NB4 (cell line): Measurements from ENCODE around the gene DDX49.

Experiments used
- DNase-seq: peaks from one replicate; pipeline ENCODE4 v3.0.0; 2010; ENCODE audit warnings: low read depth
- H3K4me3 ChIP-seq: one replicate; pipeline ENCODE4 v1.5.1; 2011; ENCODE audit warnings: mild to moderate bottlenecking, low read depth, low read length, moderate library complexity
- MYC ChIP-seq: IDR thresholded peaks from 2 replicates; pipeline ENCODE4 v1.6.1; 2011; ENCODE audit warnings: low read depth, low read length
- POLR2A ChIP-seq: IDR thresholded peaks from 2 replicates; pipeline ENCODE4 v1.6.1; 2011; ENCODE audit warnings: mild to moderate bottlenecking; ENCODE audit not compliant: insufficient read length; ENCODE audit errors: extremely low read depth
- TF ChIP-seq, protein P1 (sequence below): IDR thresholded peaks from one replicate; pipeline ENCODE4 v1.5.1; 2012; ENCODE audit warnings: low read depth, low read length
- TF ChIP-seq, protein P2 (sequence below): IDR thresholded peaks from 2 replicates; pipeline ENCODE4 v1.6.1; 2011; ENCODE audit warnings: low read depth, low read length

The DDX49 gene

DNA sequence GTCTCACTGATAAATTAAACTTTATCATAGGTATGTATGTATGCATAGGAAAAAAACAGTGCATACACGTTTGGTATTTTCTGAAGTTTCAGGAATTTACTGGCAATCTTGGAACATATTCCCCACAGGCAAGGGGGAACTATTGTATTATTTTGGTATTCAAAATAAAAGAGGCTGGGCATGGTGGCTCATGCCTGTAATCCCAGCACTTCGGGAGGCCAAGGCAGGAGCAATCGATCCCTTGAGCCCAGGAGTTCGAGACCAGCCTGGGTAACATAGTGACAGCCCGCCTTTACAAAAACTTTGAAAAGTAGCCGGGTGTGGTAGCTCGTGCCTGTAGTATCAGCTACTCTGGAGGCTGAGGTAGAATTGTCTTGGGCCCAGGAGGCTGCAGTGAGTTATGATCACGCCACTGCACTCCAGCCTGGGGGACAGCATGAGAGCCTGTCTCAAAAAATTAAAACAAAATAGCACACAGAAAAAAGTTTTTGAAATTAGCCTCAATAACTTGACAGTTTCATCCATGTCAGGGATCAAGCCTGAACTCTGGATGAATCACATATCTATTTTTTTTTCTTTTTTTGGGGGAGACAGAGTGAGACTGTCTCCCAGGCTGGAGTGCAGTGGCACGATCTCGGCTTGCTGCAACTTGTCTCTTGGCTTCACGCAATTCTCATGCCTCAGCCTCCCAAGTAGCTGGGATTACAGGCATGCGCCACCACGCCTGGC, 50.6 kb downstream of the DDX49 start:
- peak; percentile 47 for DNase-seq
- TF ChIP-seq, protein P1, sequence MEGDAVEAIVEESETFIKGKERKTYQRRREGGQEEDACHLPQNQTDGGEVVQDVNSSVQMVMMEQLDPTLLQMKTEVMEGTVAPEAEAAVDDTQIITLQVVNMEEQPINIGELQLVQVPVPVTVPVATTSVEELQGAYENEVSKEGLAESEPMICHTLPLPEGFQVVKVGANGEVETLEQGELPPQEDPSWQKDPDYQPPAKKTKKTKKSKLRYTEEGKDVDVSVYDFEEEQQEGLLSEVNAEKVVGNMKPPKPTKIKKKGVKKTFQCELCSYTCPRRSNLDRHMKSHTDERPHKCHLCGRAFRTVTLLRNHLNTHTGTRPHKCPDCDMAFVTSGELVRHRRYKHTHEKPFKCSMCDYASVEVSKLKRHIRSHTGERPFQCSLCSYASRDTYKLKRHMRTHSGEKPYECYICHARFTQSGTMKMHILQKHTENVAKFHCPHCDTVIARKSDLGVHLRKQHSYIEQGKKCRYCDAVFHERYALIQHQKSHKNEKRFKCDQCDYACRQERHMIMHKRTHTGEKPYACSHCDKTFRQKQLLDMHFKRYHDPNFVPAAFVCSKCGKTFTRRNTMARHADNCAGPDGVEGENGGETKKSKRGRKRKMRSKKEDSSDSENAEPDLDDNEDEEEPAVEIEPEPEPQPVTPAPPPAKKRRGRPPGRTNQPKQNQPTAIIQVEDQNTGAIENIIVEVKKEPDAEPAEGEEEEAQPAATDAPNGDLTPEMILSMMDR, result no peak
- no peak for TF ChIP-seq MYC
- TF ChIP-seq, protein P2, sequence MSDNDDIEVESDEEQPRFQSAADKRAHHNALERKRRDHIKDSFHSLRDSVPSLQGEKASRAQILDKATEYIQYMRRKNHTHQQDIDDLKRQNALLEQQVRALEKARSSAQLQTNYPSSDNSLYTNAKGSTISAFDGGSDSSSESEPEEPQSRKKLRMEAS, result no peak
- no peak for TF ChIP-seq POLR2A
- H3K4me3 ChIP-seq, result no peak overlapping the region

DNA sequence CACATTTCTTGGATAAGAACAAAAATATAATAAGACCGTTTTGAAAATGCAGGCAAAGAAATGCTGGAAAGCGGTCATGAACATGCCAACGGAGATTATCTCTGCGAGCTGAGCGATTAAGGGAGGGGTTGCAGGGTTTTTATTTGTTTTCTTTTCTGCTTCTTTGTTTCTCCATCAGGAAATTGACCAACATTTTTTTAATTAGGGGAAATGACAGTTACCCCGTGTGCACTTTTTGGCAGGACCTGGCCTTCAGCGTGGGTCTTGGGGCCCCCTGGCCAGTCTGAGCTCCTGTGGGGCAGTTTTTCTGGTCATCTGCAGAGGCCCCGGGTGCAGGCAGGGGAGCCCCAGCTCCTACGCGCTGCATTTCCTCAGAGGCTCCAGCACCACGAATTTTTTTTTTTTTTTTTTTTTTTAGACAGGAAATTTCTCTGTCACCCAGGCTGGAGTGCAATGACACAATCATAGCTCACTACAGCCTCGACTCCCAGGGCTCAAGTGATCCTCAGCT, 52.8 kb downstream of the DDX49 start:
- TF ChIP-seq MYC, result peak; percentile 87
- TF ChIP-seq, protein P1, result no peak
- TF ChIP-seq, protein P2, result 0 out of 2 replicates have a peak, but pooled peaks have one; percentile 58
- TF ChIP-seq POLR2A, result peak; percentile 3
- DNase-seq, result peak; percentile 98
- H3K4me3 ChIP-seq, result no peak overlapping the region

DNA sequence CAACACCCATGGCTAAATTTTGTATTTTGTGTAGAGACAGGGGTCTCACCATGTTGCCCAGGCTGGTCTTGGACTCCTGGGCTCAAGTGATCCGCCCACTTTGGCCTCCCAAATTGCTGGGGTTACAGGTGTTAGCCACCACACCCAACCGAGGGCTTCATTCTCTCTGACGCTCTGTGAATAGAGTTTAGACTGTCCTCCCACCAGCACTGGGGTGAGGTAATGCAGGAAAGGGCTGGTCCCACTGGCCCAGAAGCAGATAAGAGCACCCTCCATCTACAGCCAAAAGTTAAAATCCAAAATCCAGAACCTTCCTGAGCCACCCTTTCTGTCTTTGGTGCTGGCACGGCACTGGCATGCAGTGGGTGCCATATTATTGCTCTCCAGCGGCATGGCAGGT, 53.3 kb downstream of the DDX49 start:
- TF ChIP-seq, protein P1, result no peak
- no peak for DNase-seq
- H3K4me3 ChIP-seq, result no peak overlapping the region

DNA sequence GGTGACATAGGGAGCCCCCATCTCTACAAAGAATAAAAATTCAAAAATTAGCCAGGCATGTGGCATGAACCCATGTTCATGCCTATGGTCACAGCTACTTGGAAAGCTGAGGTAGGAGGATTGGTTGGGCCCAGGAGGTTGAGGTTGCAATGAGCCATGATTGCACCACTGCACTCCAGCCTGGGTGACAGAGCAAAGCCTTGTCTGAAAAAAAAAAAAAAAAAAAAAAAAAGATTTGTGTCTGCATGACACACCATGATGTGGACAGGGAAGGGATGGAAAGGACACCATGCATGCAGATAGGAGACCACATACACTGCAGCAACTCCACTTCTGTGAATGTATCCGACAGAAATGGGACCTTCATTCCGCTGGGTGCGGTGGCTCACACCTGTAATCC, 55.5 kb downstream of the DDX49 start:
- no peak overlapping the region for H3K4me3 ChIP-seq
- DNase-seq, result peak; percentile 79
- TF ChIP-seq MYC (no peak), POLR2A (no peak)
- TF ChIP-seq, protein P2, result no peak
- TF ChIP-seq, protein P1, result no peak

DNA sequence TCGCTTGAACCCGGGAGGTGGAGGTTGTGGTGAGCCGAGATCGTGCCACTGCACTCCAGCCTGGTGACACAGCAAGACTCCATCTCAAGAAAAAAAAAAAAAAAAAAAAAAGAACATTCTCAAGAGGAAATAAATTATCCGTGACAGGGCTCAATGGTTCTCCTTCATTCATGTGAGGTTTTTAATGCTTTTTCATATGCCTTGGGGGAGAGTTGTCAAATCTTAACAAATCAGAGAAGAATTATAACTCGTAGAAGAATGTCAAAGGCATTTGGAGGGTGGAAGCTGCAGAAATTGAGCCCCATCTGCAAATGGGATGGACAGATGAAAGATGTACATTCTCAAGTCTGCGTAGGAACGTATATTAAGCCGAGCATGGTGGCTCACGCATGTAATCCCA, 56.4 kb downstream of the DDX49 start:
- no peak overlapping the region for H3K4me3 ChIP-seq
- no peak for TF ChIP-seq POLR2A
- TF ChIP-seq, protein P1, result no peak
- TF ChIP-seq, protein P2, result no peak
- TF ChIP-seq MYC, result no peak
- DNase-seq, result no peak
